Right lobe of liver (tissue), 6 donors: ENCODE results near the gene WDFY4. TPM values are rescaled to one million over a fixed set of nuclear protein-coding genes. Genes with fewer than 3 reads are reported as not detected.

Source experiments
- ATAC-seq, 4 donors: fragments of 200-7000 bp; cut with Tn5 transposase; one replicate each; pipeline ENCODE4 v1.9.1; 2020; ENCODE audit warnings: mild to moderate bottlenecking in 4 of 4, moderate library complexity in 4 of 4
- DNase-seq, 3 donors: peaks; one replicate each; pipeline ENCODE4 v3.0.0-alpha.2; 2020
- H3K27ac ChIP-seq, 3 donors: fragments of 200-600 bp; one replicate each; pipeline ENCODE4 v1.8.0; 2022
- H3K27me3 ChIP-seq, 2 donors: fragments of 200-600 bp; one replicate each; pipeline ENCODE4 v1.8.0; 2022
- H3K36me3 ChIP-seq, 4 donors: fragments of 200-600 bp; sonication (generic) in 1 of 4; one replicate each; pipeline versions ENCODE4 v1.5.1 to v1.8.0; 2017 to 2022; ENCODE audit warnings: control low read depth in 1 of 4
- H3K4me1 ChIP-seq, 4 donors: fragments of 200-600 bp; sonication (generic) in 1 of 4; one replicate each; pipeline versions ENCODE4 v1.5.1 to v1.8.0; 2017 to 2022; ENCODE audit warnings: control low read depth in 1 of 4
- H3K4me3 ChIP-seq, 3 donors: fragments of 200-600 bp; one replicate each; pipeline ENCODE4 v1.8.0; 2022
- H3K9me3 ChIP-seq, 4 donors: fragments of 200-600 bp; sonication (generic) in 1 of 4; one replicate each; pipeline versions ENCODE4 v1.5.1 to v1.8.0; 2017 to 2022; ENCODE audit warnings: control low read depth in 1 of 4
- CTCF ChIP-seq, 4 donors: fragments of 200-600 bp in 3 of 4; fragments of 450-650 bp in 1 of 4; IDR thresholded peaks; one replicate each; pipeline versions ENCODE4 v1.5.1 to v1.8.0; 2016 to 2022; ENCODE audit warnings: antibody characterized with exemption in 4 of 4, mild to moderate bottlenecking in 2 of 4
- POLR2A ChIP-seq: fragments of 450-650 bp; IDR thresholded peaks from one replicate; pipeline ENCODE4 v1.6.1; 2017; ENCODE audit warnings: antibody characterized with exemption, mild to moderate bottlenecking
- WGBS: methylation state at CpG from one replicate; pipeline ENCODE4 v1.1.6; 2018; ENCODE audit warnings: low coverage, low lambda C conversion rate; ENCODE audit not compliant: insufficient coverage; ENCODE audit errors: missing lambda C conversion rate; 5-methylcytosine and 5-hydroxymethylcytosine counted together
- intact Hi-C, 2 donors: fragments of 100-400 bp; cut with DNase I; formaldehyde crosslinking; loops; one replicate each; pipeline versions ENCODE4 v1.11.2 to v1.14.1; 2022
- total RNA-seq, 6 experiments: library from RNA; depleted of rRNA in 2 of 6; stranded (reverse); fragments of >200 nt in 2 of 6; fragmentation: NEBNext Ultra II Directional in 3 of 6; extraction: Animal tissue kit (Norgen Biotek cat#: 25700) in 3 of 6; gene quantifications; one replicate each; pipeline versions ENCODE4 v1.1.0 to v1.2.4, GENCODE V29; 2016 to 2023
- donor health status: DM: no; HTN: yes; CAD: no.
- donor health status: DM: no; HTN: no; CAD: no.
- donor health status: DM: no; HTN: no; CAD: no.
- donor health status: DM: no; HTN: yes; CAD: no.
- donor health status: DM: no; HTN: yes; CAD: no.

Gene WDFY4
- total RNA-seq, 6 experiments from 2014 or later: 1.4 to 4.1 (median 1.9) TPM

- ATAC-seq (peak in 2 of 4 donors; percentile 22 to 24), DNase-seq (no peak)
- no peaks in the 10 kb centered on the region for H3K36me3 ChIP-seq
- H3K27ac ChIP-seq: no peak overlapping the region
- no peaks in the 10 kb centered on the region for H3K4me1 ChIP-seq
- no peak overlapping the region for H3K4me3 ChIP-seq
- H3K9me3 ChIP-seq: no peaks in the 10 kb centered on the region
- TF ChIP-seq CTCF (IDR thresholded peaks at IDR 0.05) (no peak), POLR2A (no peak)
- H3K27me3 ChIP-seq: no peaks in the 10 kb centered on the region
- 21% methylated on average over 3 of the region's 5 CpGs for WGBS
- intact Hi-C loops: no loop called here
These were observed 23.5 kb downstream of the WDFY4 start for GRCh38 chr10:48708144-48708543.

GRCh38 chr10:48710647-48711275 lies 26.1 kb downstream of the WDFY4 start:
- TF ChIP-seq CTCF (IDR thresholded peaks at IDR 0.05) (no peak), POLR2A (no peak)
- H3K36me3 ChIP-seq: no peaks in the 10 kb centered on the region
- DNase-seq (no peak), ATAC-seq (no peak)
- no peak overlapping the region for H3K27ac ChIP-seq
- no peak overlapping the region for H3K4me3 ChIP-seq
- 57% methylated on average over 4 of the region's 6 CpGs for WGBS
- no peaks in the 10 kb centered on the region for H3K4me1 ChIP-seq
- no peaks in the 10 kb centered on the region for H3K27me3 ChIP-seq
- no peaks in the 10 kb centered on the region for H3K9me3 ChIP-seq
- intact Hi-C loops: no loop called here

GRCh38 chr10:48711830-48712229 lies 27.2 kb downstream of the WDFY4 start:
- ATAC-seq (no peak), DNase-seq (no peak)
- no peaks in the 10 kb centered on the region for H3K9me3 ChIP-seq
- no peak overlapping the region for H3K4me3 ChIP-seq
- H3K36me3 ChIP-seq: no peaks in the 10 kb centered on the region
- 51% methylated on average over 3 of the region's 3 CpGs for WGBS
- intact Hi-C loops: no loop called here
- TF ChIP-seq POLR2A (no peak), CTCF (IDR thresholded peaks at IDR 0.05) (no peak)
- no peaks in the 10 kb centered on the region for H3K27me3 ChIP-seq
- no peak overlapping the region for H3K27ac ChIP-seq
- no peaks in the 10 kb centered on the region for H3K4me1 ChIP-seq

GRCh38 chr10:48714088-48714487 lies 29.4 kb downstream of the WDFY4 start:
- Histone ChIP-seq H3K4me3 (no peak overlapping the region), H3K9me3 (no peaks in the 10 kb centered on the region), H3K27me3 (no peaks in the 10 kb centered on the region), H3K36me3 (no peaks in the 10 kb centered on the region), H3K27ac (no peak overlapping the region), H3K4me1 (no peaks in the 10 kb centered on the region)
- TF ChIP-seq CTCF (IDR thresholded peaks at IDR 0.05) (no peak), POLR2A (no peak)
- intact Hi-C loops: no loop called here
- DNase-seq: no peak
- ATAC-seq: peak; percentile 33 to 64 (median 44)

- Histone ChIP-seq H3K27ac (no peak overlapping the region), H3K36me3 (no peaks in the 10 kb centered on the region), H3K9me3 (no peaks in the 10 kb centered on the region), H3K27me3 (no peaks in the 10 kb centered on the region), H3K4me3 (no peak overlapping the region), H3K4me1 (no peaks in the 10 kb centered on the region)
- 51% methylated on average over 4 of the region's 4 CpGs for WGBS
- DNase-seq: no peak
- ATAC-seq: no peak
- no peak for TF ChIP-seq CTCF (IDR thresholded peaks at IDR 0.05)
- TF ChIP-seq POLR2A: no peak
- intact Hi-C loops: no loop called here
These were observed 31.7 kb downstream of the WDFY4 start for GRCh38 chr10:48716416-48716815.
